ENCODE data around the gene BPIFB3. TPM values are rescaled to one million over a fixed set of nuclear protein-coding genes. Genes with fewer than 3 reads are reported as not detected.

Gene BPIFB3
- polyA plus RNA-seq, 1 donor (not counting 4 experiments of a cell fraction or from before 2014, with no cell fraction given), result not detected

GRCh38 chr20:33097001-33097400, 43.3 kb downstream of the BPIFB3 start:
- Histone ChIP-seq H2AFZ (ENCODE audit: control insufficient read depth, low read length) (no peak overlapping the region), H3K4me1 (ENCODE audit: control insufficient read depth, extremely low read depth, insufficient read depth, low read length) (no peaks in the 10 kb centered on the region), H3K36me3 (ENCODE audit: control insufficient read depth in 2 of 2, extremely low read depth in 1 of 2, insufficient read depth in 2 of 2, low read length in 2 of 2) (no peaks in the 10 kb centered on the region), H3K4me3 (ENCODE audit: control insufficient read depth in 2 of 3, extremely low read depth in 1 of 3, insufficient read depth in 2 of 3, low read depth in 1 of 3, low read length in 3 of 3) (no peak overlapping the region), H3K9me3 (ENCODE audit: control insufficient read depth, low read depth, low read length) (no peaks in the 10 kb centered on the region), H3K4me2 (ENCODE audit: control insufficient read depth, extremely low read depth, insufficient read depth, low read depth, low read length) (no peak overlapping the region), H4K20me1 (ENCODE audit: control insufficient read depth, extremely low read depth, insufficient read depth, low read length) (no peaks in the 10 kb centered on the region), H3K9ac (ENCODE audit: control insufficient read depth, extremely low read depth, insufficient read depth, low read length) (no peak overlapping the region), H3K27me3 (ENCODE audit: control insufficient read depth, extremely low read depth, insufficient read depth, low read length) (no peaks in the 10 kb centered on the region), H3K79me2 (ENCODE audit: control insufficient read depth, insufficient read depth, low read length) (no peaks in the 10 kb centered on the region), H3K27ac (ENCODE audit: control insufficient read depth, insufficient read depth, low read length) (no peak overlapping the region), H3K9me1 (ENCODE audit: control insufficient read depth, extremely low read depth, insufficient read depth, low read length) (no peaks in the 10 kb centered on the region)
- dilution Hi-C loops (cut with MboI; ENCODE audit: extremely low pct_ligation_motif_present, low sequenced_read_pairs), result no loop called here
- no peak for DNase-seq (ENCODE audit: low read depth, low spot score)
- TF ChIP-seq, protein P1, sequence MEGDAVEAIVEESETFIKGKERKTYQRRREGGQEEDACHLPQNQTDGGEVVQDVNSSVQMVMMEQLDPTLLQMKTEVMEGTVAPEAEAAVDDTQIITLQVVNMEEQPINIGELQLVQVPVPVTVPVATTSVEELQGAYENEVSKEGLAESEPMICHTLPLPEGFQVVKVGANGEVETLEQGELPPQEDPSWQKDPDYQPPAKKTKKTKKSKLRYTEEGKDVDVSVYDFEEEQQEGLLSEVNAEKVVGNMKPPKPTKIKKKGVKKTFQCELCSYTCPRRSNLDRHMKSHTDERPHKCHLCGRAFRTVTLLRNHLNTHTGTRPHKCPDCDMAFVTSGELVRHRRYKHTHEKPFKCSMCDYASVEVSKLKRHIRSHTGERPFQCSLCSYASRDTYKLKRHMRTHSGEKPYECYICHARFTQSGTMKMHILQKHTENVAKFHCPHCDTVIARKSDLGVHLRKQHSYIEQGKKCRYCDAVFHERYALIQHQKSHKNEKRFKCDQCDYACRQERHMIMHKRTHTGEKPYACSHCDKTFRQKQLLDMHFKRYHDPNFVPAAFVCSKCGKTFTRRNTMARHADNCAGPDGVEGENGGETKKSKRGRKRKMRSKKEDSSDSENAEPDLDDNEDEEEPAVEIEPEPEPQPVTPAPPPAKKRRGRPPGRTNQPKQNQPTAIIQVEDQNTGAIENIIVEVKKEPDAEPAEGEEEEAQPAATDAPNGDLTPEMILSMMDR (optimal IDR thresholded peaks at IDR 0.05 in 1 of 3, IDR thresholded peaks at IDR 0.05 in 1 of 3, conservative IDR thresholded peaks at IDR 0.05 in 1 of 3; ENCODE audit: extremely low read depth in 1 of 3, insufficient read depth in 2 of 3, low read length in 3 of 3), result no peak
- TF ChIP-seq EZH2 (IDR thresholded peaks at IDR 0.05; ENCODE audit: low read length), result no peak
- no peak for FAIRE-seq

DNA sequence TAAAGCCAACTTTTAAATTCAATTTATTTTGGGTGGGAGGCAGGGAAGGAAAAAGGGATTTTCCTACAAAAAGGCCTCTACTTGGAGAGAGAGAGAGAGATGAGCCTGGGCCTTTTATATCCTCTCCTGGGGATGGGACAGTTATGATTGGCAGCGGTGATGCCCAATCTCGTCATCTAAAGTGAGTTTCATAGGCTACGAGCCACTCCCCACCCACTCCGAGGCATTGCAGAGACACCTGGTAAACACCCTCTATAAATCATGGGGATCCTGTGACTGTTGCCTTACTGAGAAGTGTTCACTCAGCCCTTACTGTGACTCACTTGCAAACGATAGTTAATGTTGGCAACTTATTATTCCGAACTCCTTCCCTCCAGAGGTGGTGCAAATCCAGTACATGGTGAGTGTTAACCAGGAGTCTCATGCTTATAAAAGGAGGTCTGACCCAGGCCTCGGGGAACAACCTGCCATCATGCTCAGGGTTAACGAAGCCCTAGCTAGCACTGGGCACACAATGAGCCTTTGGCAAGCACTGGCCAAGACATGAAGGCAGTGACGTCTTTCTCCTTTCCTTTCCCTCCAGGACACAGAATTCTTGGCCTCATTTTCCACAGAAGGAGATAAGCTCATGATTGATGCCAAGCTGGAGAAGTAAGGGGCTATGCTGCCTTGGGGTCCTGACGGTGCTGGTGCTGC, 46.3 kb downstream of the BPIFB3 start:
- no peak overlapping the region for H3K4me3 ChIP-seq (ENCODE audit: control insufficient read depth in 2 of 3, extremely low read depth in 1 of 3, insufficient read depth in 2 of 3, low read depth in 1 of 3, low read length in 3 of 3)
- no peak for DNase-seq (ENCODE audit: low read depth, low spot score)
- no peak overlapping the region for H3K4me2 ChIP-seq (ENCODE audit: control insufficient read depth, extremely low read depth, insufficient read depth, low read depth, low read length)
- no peaks in the 10 kb centered on the region for H3K9me1 ChIP-seq (ENCODE audit: control insufficient read depth, extremely low read depth, insufficient read depth, low read length)
- H3K9me3 ChIP-seq (ENCODE audit: control insufficient read depth, low read depth, low read length), result no peaks in the 10 kb centered on the region
- peaks cover 2% of the 10 kb centered on the region for H3K27me3 ChIP-seq (ENCODE audit: control insufficient read depth, extremely low read depth, insufficient read depth, low read length)
- no peaks in the 10 kb centered on the region for H3K4me1 ChIP-seq (ENCODE audit: control insufficient read depth, extremely low read depth, insufficient read depth, low read length)
- no peak for FAIRE-seq
- dilution Hi-C loops (cut with MboI; ENCODE audit: extremely low pct_ligation_motif_present, low sequenced_read_pairs), result no loop called here
- no peak overlapping the region for H2AFZ ChIP-seq (ENCODE audit: control insufficient read depth, low read length)
- H3K27ac ChIP-seq (ENCODE audit: control insufficient read depth, insufficient read depth, low read length), result no peak overlapping the region
- H4K20me1 ChIP-seq (ENCODE audit: control insufficient read depth, extremely low read depth, insufficient read depth, low read length), result no peaks in the 10 kb centered on the region
- no peak for TF ChIP-seq EZH2 (IDR thresholded peaks at IDR 0.05; ENCODE audit: low read length)
- TF ChIP-seq, protein P1 (optimal IDR thresholded peaks at IDR 0.05 in 1 of 3, IDR thresholded peaks at IDR 0.05 in 1 of 3, conservative IDR thresholded peaks at IDR 0.05 in 1 of 3; ENCODE audit: extremely low read depth in 1 of 3, insufficient read depth in 2 of 3, low read length in 3 of 3), result no peak
- H3K9ac ChIP-seq (ENCODE audit: control insufficient read depth, extremely low read depth, insufficient read depth, low read length), result no peak overlapping the region
- no peaks in the 10 kb centered on the region for H3K79me2 ChIP-seq (ENCODE audit: control insufficient read depth, insufficient read depth, low read length)
- no peaks in the 10 kb centered on the region for H3K36me3 ChIP-seq (ENCODE audit: control insufficient read depth in 2 of 2, extremely low read depth in 1 of 2, insufficient read depth in 2 of 2, low read length in 2 of 2)
